WTC11 (cell line): ENCODE data around the gene TMEM179B. TPM values are rescaled to one million over a fixed set of nuclear protein-coding genes. Genes with fewer than 3 reads are reported as not detected.

ENCODE experiments used
- AR ChIP-seq: fragments of 250-450 bp; sonication (Bioruptor Pico); IDR thresholded peaks from 2 replicates; pipeline ENCODE4 v1.9.0; 2021; ENCODE audit warnings: mild to moderate bottlenecking
- ATF1 ChIP-seq: sonication (generic); formaldehyde crosslinking; IDR thresholded peaks from 2 replicates; pipeline ENCODE4 v1.8.1; 2023; ENCODE audit warnings: mild to moderate bottlenecking, moderate library complexity, missing genetic modification reagents
- ATF3 ChIP-seq: sonication (generic); formaldehyde crosslinking; conservative IDR thresholded peaks from 2 replicates; pipeline ENCODE4 v1.8.1; 2022; ENCODE audit warnings: mild to moderate bottlenecking, missing genetic modification reagents
- CDX4 ChIP-seq: fragments of 250-450 bp; sonication (Bioruptor Pico); IDR thresholded peaks from 2 replicates; pipeline ENCODE4 v1.9.0; 2021; ENCODE audit warnings: moderate library complexity, mild to moderate bottlenecking, inconsistent platforms, borderline replicate concordance
- CREM ChIP-seq: sonication (generic); formaldehyde crosslinking; IDR thresholded peaks from 2 replicates; pipeline ENCODE4 v1.8.1; 2022; ENCODE audit warnings: mild to moderate bottlenecking, missing genetic modification reagents, moderate library complexity
- CTCF ChIP-seq: fragments of 200-600 bp; IDR thresholded peaks from 2 replicates; pipeline ENCODE4 v1.8.0; 2022; ENCODE audit warnings: antibody characterized with exemption
- ELF4 ChIP-seq: sonication (generic); formaldehyde crosslinking; IDR thresholded peaks from 2 replicates; pipeline ENCODE4 v1.8.1; 2022; ENCODE audit warnings: low read depth, mild to moderate bottlenecking, moderate library complexity, missing genetic modification reagents
- FOXK1 ChIP-seq: sonication (generic); formaldehyde crosslinking; IDR thresholded peaks from 2 replicates; pipeline ENCODE4 v1.8.0; 2022; ENCODE audit warnings: mild to moderate bottlenecking, moderate library complexity, missing genetic modification reagents
- FOXP1 ChIP-seq: sonication (generic); formaldehyde crosslinking; IDR thresholded peaks from 2 replicates; pipeline ENCODE4 v1.8.0; 2022; ENCODE audit warnings: missing genetic modification reagents, mild to moderate bottlenecking, moderate library complexity, borderline replicate concordance
- HMGXB4 ChIP-seq: sonication (generic); formaldehyde crosslinking; IDR thresholded peaks from 2 replicates; pipeline ENCODE4 v1.8.1; 2023; ENCODE audit warnings: mild to moderate bottlenecking, moderate library complexity, missing genetic modification reagents
- MLX ChIP-seq: sonication (generic); formaldehyde crosslinking; IDR thresholded peaks from 2 replicates; pipeline ENCODE4 v1.8.1; 2023; ENCODE audit warnings: mild to moderate bottlenecking, missing genetic modification reagents, moderate library complexity
- NR1H2 ChIP-seq: sonication (generic); formaldehyde crosslinking; IDR thresholded peaks from 2 replicates; pipeline ENCODE4 v1.9.0; 2021; ENCODE audit warnings: mild to moderate bottlenecking, moderate library complexity, missing genetic modification reagents
- RELA ChIP-seq: sonication (generic); formaldehyde crosslinking; IDR thresholded peaks from 2 replicates; pipeline ENCODE4 v1.8.1; 2022; ENCODE audit warnings: missing genetic modification reagents, mild to moderate bottlenecking, borderline replicate concordance
- SMAD4 ChIP-seq: sonication (generic); formaldehyde crosslinking; IDR thresholded peaks from 2 replicates; pipeline ENCODE4 v1.8.0; 2022; ENCODE audit warnings: mild to moderate bottlenecking, missing genetic modification reagents
- TCF7 ChIP-seq: sonication (generic); formaldehyde crosslinking; IDR thresholded peaks from 2 replicates; pipeline ENCODE4 v1.8.0; 2022; ENCODE audit warnings: mild to moderate bottlenecking, low read depth, missing genetic modification reagents, moderate library complexity
- TEAD1 ChIP-seq: sonication (generic); formaldehyde crosslinking; IDR thresholded peaks from 2 replicates; pipeline ENCODE4 v1.8.0; 2022; ENCODE audit warnings: mild to moderate bottlenecking, missing genetic modification reagents
- TP53 ChIP-seq: sonication (generic); formaldehyde crosslinking; IDR thresholded peaks from 2 replicates; pipeline ENCODE4 v1.8.1; 2023; ENCODE audit warnings: mild to moderate bottlenecking, missing genetic modification reagents
- ZBTB21 ChIP-seq: sonication (generic); formaldehyde crosslinking; IDR thresholded peaks from 2 replicates; pipeline ENCODE4 v1.8.1; 2023; ENCODE audit warnings: mild to moderate bottlenecking, missing genetic modification reagents, borderline replicate concordance
- ZMAT4 ChIP-seq: fragments of 250-450 bp; sonication (Bioruptor Pico); IDR thresholded peaks from 2 replicates; pipeline ENCODE4 v1.9.0; 2021; ENCODE audit warnings: mild to moderate bottlenecking
- ZNF281 ChIP-seq: sonication (generic); formaldehyde crosslinking; IDR thresholded peaks from 2 replicates; pipeline ENCODE4 v1.8.0; 2023; ENCODE audit warnings: mild to moderate bottlenecking, missing genetic modification reagents
- ZNF425 ChIP-seq: fragments of 250-450 bp; sonication (Bioruptor Pico); conservative IDR thresholded peaks from 2 replicates; pipeline ENCODE4 v1.9.0; 2021; ENCODE audit warnings: mild to moderate bottlenecking
- ZNF512 ChIP-seq: sonication (generic); formaldehyde crosslinking; IDR thresholded peaks from 2 replicates; pipeline ENCODE4 v1.8.1; 2022; ENCODE audit warnings: missing genetic modification reagents, borderline replicate concordance
- total RNA-seq: library from RNA; stranded (reverse); gene quantifications from 3 replicates; pipeline ENCODE4 v1.2.3, GENCODE V29; 2021

TMEM179B gene
- total RNA-seq, 1 experiment from 2014 or later = 21.4 TPM

- TF ChIP-seq CTCF (no peak), AR (no peak), ZNF425 (CRISPR knock-in tag) (no peak), TCF7 (CRISPR knock-in tag) (no peak), RELA (CRISPR knock-in tag) (no peak), HMGXB4 (CRISPR knock-in tag) (no peak), ZNF281 (CRISPR knock-in tag) (no peak), FOXP1 (CRISPR knock-in tag) (0 out of 2 replicates have a peak, but pooled peaks have one; percentile 31), TP53 (no peak), CDX4 (CRISPR knock-in tag) (no peak), TEAD1 (CRISPR knock-in tag) (peak; percentile 41; the same call in 1 of the 2 replicates), ATF3 (CRISPR knock-in tag) (no peak), ZBTB21 (CRISPR knock-in tag) (no peak), NR1H2 (CRISPR knock-in tag) (0 out of 2 replicates have a peak, but pooled peaks have one; percentile 17), ZMAT4 (CRISPR knock-in tag) (no peak), MLX (no peak), FOXK1 (CRISPR knock-in tag) (peak; percentile 63; the same call in 1 of the 2 replicates), SMAD4 (CRISPR knock-in tag) (no peak), ATF1 (CRISPR knock-in tag) (no peak), CREM (no peak), ZNF512 (CRISPR knock-in tag) (no peak), ELF4 (CRISPR knock-in tag) (no peak)
Observed at GRCh38 chr11:62771144-62772021, 15.8 kb upstream of the TMEM179B start, which contains the start of gene TAF6L (continued).
